A549 (cell line): ENCODE results near the gene KRT76. TPM values are rescaled to one million over a fixed set of nuclear protein-coding genes. Genes with fewer than 3 reads are reported as not detected.

Experiments
- ATAC-seq, 2 experiments: fragments of 200-7000 bp in 1 of 2; fragments of >200 bp in 1 of 2; cut with Nextera tagmentation in 1 of 2; cut with Tn5 transposase in 1 of 2; 3 replicates each; pipeline versions ENCODE4 v1.8.0 to v1.9.1; 2018 to 2020; ENCODE audit warnings: mild to moderate bottlenecking in 1 of 2, moderate library complexity in 1 of 2
- CTCF ChIA-PET: fragments of 300-600 bp; sonication (Branson Sonifier 250); formaldehyde crosslinking; extraction: SDS; loops from one replicate; lab custom pipeline; 2021; ENCODE audit warnings: antibody characterized with exemption, inconsistent platforms; lab: Yijun Ruan, JAX
- POLR2A ChIA-PET: fragments of 350-600 bp; formaldehyde crosslinking; extraction: SDS; loops from one replicate; lab custom pipeline; 2021; ENCODE audit warnings: antibody characterized with exemption, inconsistent platforms; lab: Yijun Ruan, JAX
- DNase-seq, 2 experiments: peaks; one replicate each; pipeline versions ENCODE4 v3.0.0 to v3.0.0-alpha.2; 2011 to 2016; ENCODE audit warnings: low read depth in 1 of 2, low spot score in 1 of 2
- FAIRE-seq: peaks from 2 replicates; lab custom pipeline; 2011; peaks lifted over from hg19 to GRCh38; lab: Jason Lieb, UNC
- H3K27ac ChIP-seq, 2 experiments: fragments of >200 bp; sonication (Bioruptor Twin); formaldehyde crosslinking; 3 replicates each; pipeline ENCODE4 v1.5.1; 2016 to 2017
- H3K4me1 ChIP-seq: fragments of >200 bp; sonication (Bioruptor Twin); formaldehyde crosslinking; 3 replicates; pipeline ENCODE4 v1.6.1; 2016
- H3K4me2 ChIP-seq: fragments of >200 bp; sonication (Bioruptor Twin); formaldehyde crosslinking; 3 replicates; pipeline ENCODE4 v1.6.1; 2016
- H3K4me3 ChIP-seq: fragments of >200 bp; sonication (Bioruptor Twin); formaldehyde crosslinking; 3 replicates; pipeline ENCODE4 v1.5.1; 2016
- H3K9me3 ChIP-seq: fragments of >200 bp; sonication (Bioruptor Twin); formaldehyde crosslinking; 3 replicates; pipeline ENCODE4 v1.6.1; 2016
- EHMT2 ChIP-seq: fragments of 200-600 bp; sonication (generic); IDR thresholded peaks from 2 replicates; pipeline ENCODE4 v1.6.1; 2016; ENCODE audit warnings: antibody characterized with exemption, low read depth, mild to moderate bottlenecking, moderate library complexity
- FOSL2 ChIP-seq, 2 experiments: fragments of 450-650 bp in 1 of 2; fragments of >200 bp in 1 of 2; sonication (Bioruptor Twin) in 1 of 2; formaldehyde crosslinking; IDR thresholded peaks; 2 replicates each; pipeline versions ENCODE4 v1.5.0 to v1.6.1; 2016 to 2020; ENCODE audit warnings: mild to moderate bottlenecking in 1 of 2, moderate library complexity in 1 of 2
- HDAC2 ChIP-seq: fragments of 200-600 bp; sonication (generic); IDR thresholded peaks from 2 replicates; pipeline ENCODE4 v1.6.1; 2016
- MYC ChIP-seq: IDR thresholded peaks from 2 replicates; pipeline ENCODE4 v1.6.1; 2012; ENCODE audit warnings: mild to moderate bottlenecking, inconsistent platforms, low read length, improper control_type of control experiment, borderline replicate concordance
- NFE2L2 ChIP-seq: fragments of 150-350 bp; conservative IDR thresholded peaks from 2 replicates; pipeline ENCODE4 v1.6.1; 2014; ENCODE audit warnings: low read length
- NR3C1 ChIP-seq: fragments of >200 bp; sonication (Bioruptor Twin); formaldehyde crosslinking; IDR thresholded peaks from 3 replicates; pipeline ENCODE4 v1.6.1; 2017
- PHF8 ChIP-seq: fragments of 200-600 bp; sonication (generic); IDR thresholded peaks from 2 replicates; pipeline ENCODE4 v1.6.1; 2016; ENCODE audit warnings: low read depth, mild to moderate bottlenecking, antibody characterized with exemption, moderate library complexity, borderline replicate concordance
- POLR2AphosphoS2 ChIP-seq: conservative IDR thresholded peaks from 2 replicates; pipeline ENCODE4 v1.6.1; 2012; ENCODE audit warnings: low read length, improper control_type of control experiment, inconsistent platforms
- TP53 ChIP-seq: fragments of 250-450 bp; sonication (Bioruptor Pico); IDR thresholded peaks from 2 replicates; pipeline ENCODE4 v1.5.0; 2021; ENCODE audit warnings: mild to moderate bottlenecking, moderate library complexity
- ZNF302 ChIP-seq: fragments of 250-450 bp; sonication (Bioruptor Pico); IDR thresholded peaks from 2 replicates; pipeline ENCODE4 v1.9.0; 2021; ENCODE audit warnings: inconsistent platforms, mild to moderate bottlenecking, moderate library complexity
- WGBS: methylation state at CpG from one replicate; pipeline ENCODE4 v1.1.6; 2017; ENCODE audit errors: missing lambda C conversion rate; 5-methylcytosine and 5-hydroxymethylcytosine counted together
- polyA plus RNA-seq, 4 experiments: library from polyadenylated mRNA; depleted of rRNA in 3 of 4; stranded (reverse); fragments of >200 nt; fragmentation: RNase III in 1 of 4; extraction: RNeasy Plus Mini Kit Qiagen cat#74134 plus additional on column Dnase treatment in 1 of 4; gene quantifications; 2 replicates in 3 of 4; 3 replicates in 1 of 4; pipeline ENCODE4 v1.2.3, GENCODE V29; 2011 to 2017
- TF ChIP-seq, protein P1 (sequence below): IDR thresholded peaks from 2 replicates; pipeline ENCODE4 v1.6.1; 2012; ENCODE audit warnings: low read depth, borderline replicate concordance
- TF ChIP-seq, protein P2 (sequence below): fragments of >200 bp; sonication (Bioruptor Twin); formaldehyde crosslinking; IDR thresholded peaks from 3 replicates; pipeline ENCODE4 v1.6.1; 2016
- TF ChIP-seq, protein P3 (sequence below): fragments of 150-350 bp; IDR thresholded peaks from 2 replicates; pipeline ENCODE4 v1.6.1; 2014; ENCODE audit warnings: low read depth, mild to moderate bottlenecking, low read length
- TF ChIP-seq, protein P4 (sequence below): fragments of 250-450 bp; sonication (Bioruptor Pico); IDR thresholded peaks from 2 replicates; pipeline ENCODE4 v1.5.0; 2020; ENCODE audit warnings: low read depth, mild to moderate bottlenecking, moderate library complexity

KRT76 gene
- polyA plus RNA-seq, 2 of the 4 experiments (the other 2 are of a cell fraction), result not detected

DNA sequence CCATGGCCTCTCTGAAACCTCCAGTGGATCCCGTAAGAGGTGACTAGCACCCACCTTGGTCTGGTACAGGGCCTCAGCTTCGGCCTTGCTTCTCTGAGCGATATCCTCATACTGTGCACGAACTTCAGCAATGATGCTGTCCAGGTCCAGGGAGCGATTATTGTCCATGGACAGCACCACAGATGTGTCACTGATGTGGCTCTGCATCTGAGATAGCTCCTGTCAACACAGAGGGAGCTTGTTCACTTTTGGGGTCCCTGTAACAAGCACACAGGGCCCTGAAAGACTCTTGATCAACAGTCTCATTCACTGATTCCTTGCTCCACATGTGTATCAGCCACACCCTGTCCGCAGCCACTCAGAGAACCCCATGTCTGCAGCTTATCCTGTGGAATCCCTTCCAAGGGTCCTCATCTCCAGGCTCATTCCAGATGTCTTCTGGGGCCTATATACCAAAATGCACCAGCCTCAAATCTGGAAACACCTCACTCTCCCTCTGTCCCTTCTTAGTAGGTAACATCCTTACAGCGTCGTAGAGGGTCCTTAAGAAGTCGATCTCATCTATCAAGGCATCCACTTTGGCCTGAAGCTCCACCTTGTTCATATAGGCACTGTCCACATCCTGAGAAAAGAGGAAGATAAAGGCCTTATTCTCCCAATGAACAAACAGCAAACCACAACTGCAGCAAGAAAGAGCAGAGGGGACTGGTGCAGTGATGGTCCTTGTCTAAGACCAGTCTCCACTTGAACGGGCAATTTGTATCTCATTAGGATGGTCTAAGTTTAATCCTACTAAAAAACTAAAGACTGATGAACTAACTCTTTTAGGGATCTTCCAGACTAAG, 15.3 kb upstream of the KRT76 start:
- 82% methylated on average over 10 of the region's 10 CpGs for WGBS
- Histone ChIP-seq H3K4me2 (no peak overlapping the region), H3K4me3 (no peak overlapping the region), H3K27ac (no peak overlapping the region), H3K4me1 (peaks cover 14% of the 10 kb centered on the region), H3K9me3 (no peaks in the 10 kb centered on the region)
- FAIRE-seq (no peak), ATAC-seq (no peak), DNase-seq (no peak)
- TF ChIP-seq, protein P1, sequence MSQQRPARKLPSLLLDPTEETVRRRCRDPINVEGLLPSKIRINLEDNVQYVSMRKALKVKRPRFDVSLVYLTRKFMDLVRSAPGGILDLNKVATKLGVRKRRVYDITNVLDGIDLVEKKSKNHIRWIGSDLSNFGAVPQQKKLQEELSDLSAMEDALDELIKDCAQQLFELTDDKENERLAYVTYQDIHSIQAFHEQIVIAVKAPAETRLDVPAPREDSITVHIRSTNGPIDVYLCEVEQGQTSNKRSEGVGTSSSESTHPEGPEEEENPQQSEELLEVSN, result no peak
- TF ChIP-seq HDAC2, result no peak
- CTCF ChIA-PET, result interaction anchor here (1.1 to 3.0 kb wide), 4 partner anchors 11 to 73 kb away, joined by 3 to 7 read pairs (median 6); no protein-coding TSS in a partner anchor
- POLR2A ChIA-PET, result no interaction called here

DNA sequence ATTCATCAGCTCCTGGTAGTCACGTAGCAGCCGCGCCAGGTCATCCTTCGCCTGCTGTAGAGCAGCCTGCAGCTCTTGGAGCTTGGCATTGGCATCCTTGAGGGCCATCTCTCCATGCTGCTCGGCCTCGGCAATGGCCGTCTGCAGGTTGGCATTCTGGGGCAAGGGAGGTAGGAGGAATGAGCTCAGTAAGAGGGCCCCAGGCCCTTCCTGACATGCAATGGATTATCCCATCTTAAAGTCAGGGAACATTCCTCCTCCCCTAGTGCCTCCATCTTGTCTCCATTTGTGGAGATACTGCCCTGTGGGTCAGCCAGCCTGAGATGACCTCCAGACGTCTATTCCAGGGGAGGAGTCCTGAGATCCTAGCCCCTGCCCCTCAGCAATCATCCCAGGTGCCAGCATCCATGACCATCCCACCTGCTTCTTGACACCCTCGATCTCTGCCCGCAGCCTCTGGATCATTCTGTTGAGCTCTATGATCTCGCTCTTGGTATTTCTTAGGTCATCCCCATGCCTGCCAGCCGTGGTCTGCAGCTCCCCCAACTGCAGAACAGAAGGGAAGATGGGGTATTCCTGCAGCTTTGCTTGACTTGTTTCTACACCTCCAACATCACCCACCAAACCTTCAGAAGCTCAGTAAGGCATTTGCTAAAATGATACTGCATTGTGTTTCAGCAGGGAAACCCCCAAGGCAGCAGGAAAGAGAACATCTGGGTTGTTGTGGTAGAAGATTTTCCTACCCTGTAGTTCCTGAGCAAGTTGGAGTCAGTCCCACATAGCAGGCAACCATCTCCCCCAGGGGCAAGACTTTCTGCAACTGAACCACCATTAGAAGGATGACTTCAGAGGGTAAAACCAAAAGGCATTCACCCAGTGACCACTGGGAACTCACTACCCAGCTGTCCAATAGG, 14.4 kb upstream of the KRT76 start:
- Histone ChIP-seq H3K4me1 (peaks cover 5% of the 10 kb centered on the region; the same call in 1 of the 3 replicates), H3K4me2 (no peak overlapping the region), H3K27ac (no peak overlapping the region)
- FAIRE-seq, result no peak
- ChIA-PET POLR2A (no interaction called here), CTCF (interaction anchor here (1.1 to 3.0 kb wide), 7 partner anchors 10 to 513 kb away, joined by 3 to 7 read pairs (median 4); no protein-coding TSS in a partner anchor)
- ATAC-seq, result no peak
- WGBS, result 90% methylated on average over 12 of the region's 12 CpGs
- no peak for DNase-seq
- TF ChIP-seq, protein P2, sequence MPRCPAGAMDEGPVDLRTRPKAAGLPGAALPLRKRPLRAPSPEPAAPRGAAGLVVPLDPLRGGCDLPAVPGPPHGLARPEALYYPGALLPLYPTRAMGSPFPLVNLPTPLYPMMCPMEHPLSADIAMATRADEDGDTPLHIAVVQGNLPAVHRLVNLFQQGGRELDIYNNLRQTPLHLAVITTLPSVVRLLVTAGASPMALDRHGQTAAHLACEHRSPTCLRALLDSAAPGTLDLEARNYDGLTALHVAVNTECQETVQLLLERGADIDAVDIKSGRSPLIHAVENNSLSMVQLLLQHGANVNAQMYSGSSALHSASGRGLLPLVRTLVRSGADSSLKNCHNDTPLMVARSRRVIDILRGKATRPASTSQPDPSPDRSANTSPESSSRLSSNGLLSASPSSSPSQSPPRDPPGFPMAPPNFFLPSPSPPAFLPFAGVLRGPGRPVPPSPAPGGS, result no peak
- TF ChIP-seq POLR2AphosphoS2, result no peak
- no peak for TF ChIP-seq EHMT2
- TF ChIP-seq FOSL2 (IDR thresholded peaks at IDR 0.05), result no peak
- TF ChIP-seq FOSL2 (CRISPR knock-in tag; IDR thresholded peaks at IDR 0.05), result no peak
- TF ChIP-seq ZNF302, result no peak
- no peak for TF ChIP-seq MYC
- TF ChIP-seq TP53 (CRISPR knock-in tag), result no peak
- TF ChIP-seq PHF8, result no peak
- TF ChIP-seq, protein P3, sequence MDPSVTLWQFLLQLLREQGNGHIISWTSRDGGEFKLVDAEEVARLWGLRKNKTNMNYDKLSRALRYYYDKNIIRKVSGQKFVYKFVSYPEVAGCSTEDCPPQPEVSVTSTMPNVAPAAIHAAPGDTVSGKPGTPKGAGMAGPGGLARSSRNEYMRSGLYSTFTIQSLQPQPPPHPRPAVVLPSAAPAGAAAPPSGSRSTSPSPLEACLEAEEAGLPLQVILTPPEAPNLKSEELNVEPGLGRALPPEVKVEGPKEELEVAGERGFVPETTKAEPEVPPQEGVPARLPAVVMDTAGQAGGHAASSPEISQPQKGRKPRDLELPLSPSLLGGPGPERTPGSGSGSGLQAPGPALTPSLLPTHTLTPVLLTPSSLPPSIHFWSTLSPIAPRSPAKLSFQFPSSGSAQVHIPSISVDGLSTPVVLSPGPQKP, result no peak
- TF ChIP-seq, protein P4, sequence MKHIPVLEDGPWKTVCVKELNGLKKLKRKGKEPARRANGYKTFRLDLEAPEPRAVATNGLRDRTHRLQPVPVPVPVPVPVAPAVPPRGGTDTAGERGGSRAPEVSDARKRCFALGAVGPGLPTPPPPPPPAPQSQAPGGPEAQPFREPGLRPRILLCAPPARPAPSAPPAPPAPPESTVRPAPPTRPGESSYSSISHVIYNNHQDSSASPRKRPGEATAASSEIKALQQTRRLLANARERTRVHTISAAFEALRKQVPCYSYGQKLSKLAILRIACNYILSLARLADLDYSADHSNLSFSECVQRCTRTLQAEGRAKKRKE (CRISPR knock-in tag), result no peak
- TF ChIP-seq NFE2L2, result no peak
- no peak for TF ChIP-seq NR3C1
- TF ChIP-seq, all 56 proteins: peak for 0
- Histone ChIP-seq H3K4me3 (no peak overlapping the region), H3K9me3 (no peaks in the 10 kb centered on the region)
